D721Med (cell line): Measurements from ENCODE around the gene KCTD15.

Experiments used
- DNase-seq: peaks from one replicate; pipeline ENCODE4 v3.0.0; 2011; ENCODE audit warnings: low spot score; ENCODE audit not compliant: insufficient read length
- FAIRE-seq: peaks from 2 replicates; lab custom pipeline; 2011; peaks lifted over from hg19 to GRCh38; lab: Jason Lieb, UNC
- TF ChIP-seq, protein P1 (sequence below): IDR thresholded peaks from 2 replicates; pipeline ENCODE4 v1.5.1; 2012; ENCODE audit warnings: mild to moderate bottlenecking, control low read depth; ENCODE audit not compliant: insufficient read depth; ENCODE audit errors: missing control alignments

Gene KCTD15

DNA sequence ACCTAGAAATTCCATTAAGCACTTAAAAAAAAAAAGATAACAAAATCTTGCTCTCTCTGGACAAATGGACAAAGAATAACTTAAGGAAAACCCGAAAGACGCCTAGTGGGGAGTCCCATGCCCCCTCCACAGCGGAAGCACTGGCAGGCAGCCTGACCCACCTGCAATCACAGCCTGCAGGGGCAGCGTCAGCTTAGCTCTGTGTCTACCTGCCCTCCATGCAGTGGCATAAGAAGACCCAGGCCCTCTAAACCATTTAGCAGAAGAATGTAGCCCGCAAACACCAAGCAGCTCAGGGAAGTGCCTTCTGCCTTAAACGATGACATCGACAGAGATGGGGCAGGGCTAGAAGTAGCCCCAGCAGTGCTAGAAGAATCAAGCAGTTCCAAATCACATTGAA is 36.0 kb downstream of the KCTD15 start:
- TF ChIP-seq, protein P1, sequence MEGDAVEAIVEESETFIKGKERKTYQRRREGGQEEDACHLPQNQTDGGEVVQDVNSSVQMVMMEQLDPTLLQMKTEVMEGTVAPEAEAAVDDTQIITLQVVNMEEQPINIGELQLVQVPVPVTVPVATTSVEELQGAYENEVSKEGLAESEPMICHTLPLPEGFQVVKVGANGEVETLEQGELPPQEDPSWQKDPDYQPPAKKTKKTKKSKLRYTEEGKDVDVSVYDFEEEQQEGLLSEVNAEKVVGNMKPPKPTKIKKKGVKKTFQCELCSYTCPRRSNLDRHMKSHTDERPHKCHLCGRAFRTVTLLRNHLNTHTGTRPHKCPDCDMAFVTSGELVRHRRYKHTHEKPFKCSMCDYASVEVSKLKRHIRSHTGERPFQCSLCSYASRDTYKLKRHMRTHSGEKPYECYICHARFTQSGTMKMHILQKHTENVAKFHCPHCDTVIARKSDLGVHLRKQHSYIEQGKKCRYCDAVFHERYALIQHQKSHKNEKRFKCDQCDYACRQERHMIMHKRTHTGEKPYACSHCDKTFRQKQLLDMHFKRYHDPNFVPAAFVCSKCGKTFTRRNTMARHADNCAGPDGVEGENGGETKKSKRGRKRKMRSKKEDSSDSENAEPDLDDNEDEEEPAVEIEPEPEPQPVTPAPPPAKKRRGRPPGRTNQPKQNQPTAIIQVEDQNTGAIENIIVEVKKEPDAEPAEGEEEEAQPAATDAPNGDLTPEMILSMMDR: no peak
- DNase-seq: no peak
- FAIRE-seq: no peak

DNA sequence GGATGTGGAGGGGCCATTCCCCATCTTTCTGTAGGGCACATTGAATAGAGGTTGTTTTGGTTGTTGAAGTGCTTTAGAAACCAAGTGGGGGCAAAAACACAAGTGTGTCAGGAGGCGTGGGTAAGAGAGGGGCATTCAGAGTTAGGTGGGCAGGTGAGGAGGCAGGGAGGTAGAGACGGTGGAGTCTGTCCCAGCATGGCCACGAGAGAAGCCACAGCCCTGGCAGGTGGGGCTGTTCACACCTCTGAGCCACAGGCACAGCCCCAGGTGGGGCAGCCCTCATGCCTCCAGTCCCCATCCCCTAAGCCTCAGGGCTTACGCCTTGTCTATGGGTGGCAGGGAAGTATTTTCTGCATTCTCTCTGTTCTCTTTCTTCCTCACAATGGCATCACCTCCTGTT is 43.7 kb downstream of the KCTD15 start:
- TF ChIP-seq, protein P1: no peak
- no peak for DNase-seq
- no peak for FAIRE-seq

DNA sequence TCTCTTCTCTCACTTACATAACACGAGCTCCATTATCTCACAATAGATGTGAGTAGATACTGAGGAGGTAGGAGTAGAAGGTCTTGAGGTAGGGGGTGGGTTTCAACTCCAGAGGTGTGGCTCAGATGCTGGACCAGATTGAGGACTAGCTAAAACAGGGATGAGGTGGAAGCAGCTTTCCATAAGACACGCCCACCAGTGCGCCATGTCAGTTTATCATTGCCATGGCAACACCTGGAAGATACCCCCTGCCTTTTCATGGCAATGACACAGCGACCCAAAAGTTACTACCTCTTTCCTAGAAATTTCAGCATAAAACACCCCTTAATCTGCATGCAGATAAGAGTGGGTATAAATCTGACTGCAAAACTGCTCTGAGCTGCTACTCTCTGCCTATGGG is 44.1 kb downstream of the KCTD15 start:
- DNase-seq (no peak), FAIRE-seq (no peak)

DNA sequence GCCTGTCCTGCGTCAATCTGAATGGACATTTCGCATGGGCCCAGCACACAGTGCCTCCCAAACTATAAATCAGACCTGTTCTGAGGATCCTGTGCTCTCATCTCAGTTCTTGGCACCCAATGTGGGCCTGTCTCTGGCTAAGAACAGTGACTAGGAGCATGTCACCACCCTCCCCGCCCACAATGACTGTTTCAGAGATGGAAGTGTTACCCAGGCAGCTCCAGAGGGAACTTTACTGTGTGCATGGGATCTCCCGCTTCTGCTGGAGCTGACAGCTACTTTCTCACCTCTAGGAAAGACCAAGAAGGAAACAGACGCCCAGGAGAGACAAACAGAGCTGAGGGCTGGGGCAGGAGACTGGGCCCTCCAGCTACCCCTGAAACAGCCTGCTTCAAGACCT is 45.0 kb downstream of the KCTD15 start:
- no peak for FAIRE-seq
- DNase-seq: no peak
- TF ChIP-seq, protein P1: no peak

More for the DNA sequence above, 44.1 kb downstream of the KCTD15 start:
- TF ChIP-seq, protein P1: no peak

DNA sequence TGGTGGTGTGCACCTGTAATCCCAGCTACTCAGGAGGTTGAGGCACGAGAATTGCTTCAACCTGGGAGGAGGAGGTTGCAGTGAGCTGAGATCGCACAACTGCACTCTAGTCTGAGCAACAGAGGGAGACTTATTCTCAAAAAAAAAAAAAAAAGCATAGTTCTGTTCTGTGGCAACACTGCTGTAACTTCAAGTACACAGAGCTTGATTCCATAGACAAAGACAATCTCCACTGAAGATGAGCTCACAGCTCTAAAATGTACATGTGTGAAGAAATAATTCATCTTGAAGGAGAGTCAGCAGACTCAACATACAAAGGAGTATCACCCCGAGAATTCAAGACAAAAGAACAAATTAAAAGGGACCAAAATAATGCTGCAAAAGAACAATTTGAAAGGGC is 47.8 kb downstream of the KCTD15 start:
- no peak for FAIRE-seq
- TF ChIP-seq, protein P1: no peak

DNA sequence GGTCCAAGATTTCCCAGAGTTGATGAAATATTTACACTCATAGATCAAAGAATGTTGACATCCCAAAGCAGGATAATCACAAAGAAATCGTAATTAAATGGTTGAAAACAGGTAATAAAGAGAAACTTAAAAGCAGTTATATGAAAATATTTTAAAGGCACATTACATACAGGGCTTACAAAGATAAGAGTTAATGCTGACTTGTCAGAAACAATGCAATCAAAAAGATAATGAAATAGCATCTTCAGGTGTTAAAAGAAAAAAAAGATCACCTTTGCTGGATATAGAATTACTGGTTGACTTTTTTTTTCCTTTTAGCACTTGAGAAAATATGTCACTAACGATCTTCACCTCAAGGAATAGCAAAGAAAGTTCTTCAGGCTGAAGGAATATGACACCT is 48.8 kb downstream of the KCTD15 start:
- no peak for FAIRE-seq
- no peak for DNase-seq
- TF ChIP-seq, protein P1: no peak

More for the DNA sequence above, 47.8 kb downstream of the KCTD15 start:
- no peak for DNase-seq

DNA sequence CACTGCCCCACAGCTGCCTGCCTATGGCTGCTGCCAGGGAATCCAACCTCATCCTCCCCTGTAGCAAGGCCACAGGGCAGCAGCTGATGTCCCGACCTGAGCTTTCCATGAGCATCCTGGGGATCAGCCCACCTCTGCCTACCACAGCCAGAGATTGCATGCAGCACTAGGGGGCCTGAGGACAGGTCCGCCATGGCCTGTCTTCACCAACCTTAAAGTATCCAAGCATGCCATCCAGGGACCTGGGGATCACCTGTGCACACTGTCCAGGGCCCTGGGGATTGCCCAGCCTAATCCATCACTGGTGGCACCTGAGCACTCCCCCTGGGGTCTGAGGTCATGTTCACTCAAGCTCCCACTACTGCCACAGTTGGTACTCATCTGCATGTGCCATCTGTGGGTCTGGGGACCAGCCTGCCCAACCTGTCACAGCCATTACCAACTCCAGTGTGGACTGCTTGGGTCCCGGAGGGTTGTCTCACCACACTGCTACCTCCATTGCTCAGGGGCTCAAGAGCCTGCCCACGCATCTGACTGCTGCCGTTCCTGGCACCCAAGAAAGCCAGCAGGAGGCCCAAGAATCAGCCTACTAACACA is 53.0 kb downstream of the KCTD15 start:
- DNase-seq (no peak), FAIRE-seq (no peak)
- TF ChIP-seq, protein P1: no peak
